Endometrium (tissue), 2 donors: ENCODE measurements around the gene AADACL4.

Source experiments
- FAIRE-seq: peaks from 2 replicates; lab custom pipeline; 2012; peaks lifted over from hg19 to GRCh38; lab: Jason Lieb, UNC
- donor health status: control.
- donor health status: control.

AADACL4 gene

DNA sequence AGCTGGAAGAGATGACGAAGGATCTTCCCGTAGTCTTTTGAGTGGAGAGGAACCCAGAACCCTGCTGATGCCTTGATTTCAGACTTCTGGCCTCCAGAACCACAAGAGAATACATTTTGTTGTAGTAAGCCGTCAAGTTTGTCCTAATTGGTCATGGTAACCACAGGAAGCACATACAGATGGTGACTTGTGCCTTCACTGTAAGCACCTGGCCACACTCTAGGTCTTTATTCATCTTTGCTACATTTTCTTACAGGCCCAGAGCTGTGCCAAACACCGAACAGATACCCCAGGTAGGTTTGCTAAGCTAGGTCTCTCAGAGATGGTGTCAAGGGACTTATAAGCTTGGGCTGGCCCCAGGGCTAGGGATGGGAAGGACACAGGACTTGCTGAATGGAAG is 30.7 kb upstream of the AADACL4 start:
- FAIRE-seq = no peak

DNA sequence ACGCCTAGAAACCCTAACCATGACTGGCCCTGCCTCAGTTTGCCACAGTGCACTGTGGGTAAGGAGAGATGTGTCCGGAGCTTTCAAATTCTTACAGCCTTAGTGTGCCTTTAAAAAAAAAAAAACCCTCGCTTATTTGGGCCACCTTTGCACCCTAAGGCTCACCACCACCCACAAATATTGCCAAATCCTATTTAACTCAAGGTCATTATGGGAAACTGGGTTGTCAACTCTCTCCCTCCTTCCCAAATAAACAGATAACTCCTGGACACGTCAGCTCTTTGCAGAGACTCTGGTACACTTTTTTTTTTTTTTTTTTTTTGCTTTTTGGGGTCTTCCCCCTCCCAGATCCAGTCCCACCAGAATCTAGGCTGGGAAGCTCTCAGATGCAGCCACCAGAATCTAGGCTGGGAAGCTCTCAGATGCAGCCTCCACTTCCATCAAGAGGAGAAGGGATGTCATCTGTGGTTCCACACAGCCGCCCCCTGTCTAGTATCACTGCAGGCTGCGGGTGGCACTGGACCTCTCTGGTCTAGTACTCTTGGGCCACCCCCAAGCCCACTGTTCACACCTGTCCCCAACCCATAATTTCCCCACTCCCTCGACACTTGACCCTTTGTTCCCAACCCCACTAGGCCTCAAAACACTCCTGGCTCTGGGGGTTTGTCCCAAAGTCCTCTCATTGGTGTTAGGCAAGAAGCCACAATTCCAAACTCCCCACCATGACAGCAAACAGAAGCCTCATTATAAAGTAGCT is 29.3 kb upstream of the AADACL4 start:
- FAIRE-seq = no peak

DNA sequence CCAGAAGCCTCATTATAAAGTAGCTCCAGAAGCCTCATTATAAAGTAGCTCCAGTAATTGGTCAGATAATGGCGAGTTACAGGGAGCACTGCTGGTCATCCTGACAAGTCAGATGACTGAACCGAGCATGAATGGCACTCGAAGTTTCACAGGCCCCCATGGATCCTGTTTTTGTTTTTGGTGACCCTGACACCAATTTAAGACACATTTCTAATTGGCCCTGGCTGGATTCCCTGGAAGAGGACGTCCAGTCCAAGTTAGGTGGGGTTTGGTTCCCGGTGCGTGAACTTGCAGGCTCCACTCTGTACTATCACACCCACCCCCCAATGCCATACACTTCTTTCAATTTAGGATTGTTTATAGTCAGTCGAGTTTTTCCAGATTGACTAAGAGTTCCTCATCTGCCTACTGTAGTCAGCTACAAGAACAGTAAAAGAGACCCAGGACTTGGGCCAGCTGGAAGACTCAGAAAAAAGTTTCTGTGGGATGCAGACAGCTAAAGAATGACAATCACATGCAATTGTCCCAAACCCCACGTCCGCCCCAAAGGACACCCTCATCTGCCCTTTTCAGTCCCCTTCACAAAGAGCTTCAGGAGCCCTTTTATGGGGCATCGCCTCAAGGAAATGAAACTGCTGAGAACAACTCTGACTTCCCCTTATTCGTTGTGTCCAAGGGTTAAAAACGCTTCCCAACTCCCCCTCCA is 28.6 kb upstream of the AADACL4 start:
- no peak for FAIRE-seq

DNA sequence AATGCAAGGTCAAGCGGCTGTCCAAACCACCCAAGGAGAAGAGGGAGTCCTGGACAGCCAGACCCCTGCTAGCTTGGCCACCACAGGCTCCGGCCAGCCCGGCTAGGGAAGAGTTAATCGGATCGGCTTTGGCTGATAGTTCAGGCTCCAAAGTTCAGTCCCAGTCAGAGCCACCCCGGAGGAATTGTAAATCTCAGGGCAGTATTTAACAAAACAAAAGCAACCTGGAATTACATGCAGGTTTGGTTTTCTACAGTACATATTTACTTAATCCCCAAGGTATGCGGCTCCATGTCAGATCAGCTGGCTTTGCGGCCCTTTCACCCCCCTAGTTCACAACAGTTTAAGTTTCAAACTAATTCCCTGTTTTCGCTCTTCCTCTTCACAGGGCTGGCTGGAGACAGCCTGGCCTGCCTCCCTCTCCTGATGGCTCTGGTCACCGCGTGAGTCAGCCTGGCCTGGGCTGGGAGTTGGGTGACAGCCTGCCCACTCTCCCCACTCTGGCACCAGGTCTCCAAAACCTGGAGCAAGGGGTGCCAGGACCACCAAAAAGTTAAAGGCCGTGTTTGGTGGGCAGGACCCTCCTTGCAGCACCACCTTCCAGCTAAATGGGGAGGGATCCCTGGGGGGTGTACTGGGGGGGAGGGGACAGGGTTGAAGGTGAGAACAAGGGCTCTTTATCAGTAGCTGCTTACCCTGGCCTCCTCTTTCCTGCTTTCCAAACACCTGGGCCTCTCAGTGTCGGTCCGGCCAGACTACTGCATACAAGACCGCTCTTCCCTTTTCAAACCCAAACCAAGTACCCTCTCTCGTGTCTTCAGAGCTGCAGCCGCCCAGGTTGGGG is 27.8 kb upstream of the AADACL4 start:
- FAIRE-seq = no peak

DNA sequence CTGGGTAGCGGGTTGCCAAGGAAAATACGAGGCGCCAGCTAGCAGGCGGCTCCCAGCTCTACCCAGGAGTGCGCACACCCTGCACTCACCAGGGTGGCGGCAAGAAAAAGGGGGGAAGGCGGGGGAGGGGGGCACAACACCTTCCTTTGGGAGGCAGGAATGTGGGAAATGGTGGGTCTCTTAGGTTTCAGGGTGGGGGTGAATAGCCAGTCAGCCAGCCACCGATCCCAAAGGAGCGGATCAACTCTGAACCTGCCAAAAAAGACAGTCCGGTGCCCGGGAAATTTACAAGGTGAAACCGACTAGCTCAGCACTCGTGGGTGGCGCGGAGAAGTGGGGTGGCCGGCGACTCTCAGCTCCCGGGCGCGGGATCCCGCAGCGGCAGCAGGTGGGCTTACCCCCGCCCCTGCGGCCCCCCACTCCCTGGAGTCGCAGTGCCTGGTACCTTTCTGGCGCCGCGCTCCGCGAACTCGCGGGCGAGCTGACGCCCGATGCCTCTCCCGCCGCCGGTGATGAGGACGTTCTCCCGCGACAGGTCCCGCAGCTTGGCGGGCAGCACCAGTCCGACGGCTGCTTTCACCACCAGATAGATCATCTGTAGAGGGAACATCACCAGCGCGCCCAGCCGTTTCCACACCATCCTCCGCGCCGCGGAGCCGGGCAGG is 27.0 kb upstream of the AADACL4 start:
- no peak for FAIRE-seq

DNA sequence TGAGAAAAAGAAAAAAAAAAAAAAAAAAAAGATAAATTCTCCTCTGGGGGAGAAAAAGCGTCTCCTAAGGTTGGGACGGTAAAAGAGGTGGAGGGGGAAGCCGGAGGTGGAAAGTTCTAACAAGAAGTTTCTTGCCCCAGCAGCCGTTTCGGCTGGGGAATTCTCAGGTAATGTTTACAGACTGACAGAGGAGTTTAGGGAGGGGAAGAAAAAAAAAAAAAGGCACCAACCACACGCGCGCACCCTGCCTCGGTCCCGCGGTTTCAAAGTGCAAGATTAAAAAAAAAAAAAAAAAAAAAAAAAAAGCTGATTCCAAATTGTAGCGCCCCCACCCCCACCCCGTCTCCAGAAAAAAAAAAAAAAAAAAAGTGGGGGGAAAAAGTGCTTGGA is 26.4 kb upstream of the AADACL4 start:
- FAIRE-seq = no peak

DNA sequence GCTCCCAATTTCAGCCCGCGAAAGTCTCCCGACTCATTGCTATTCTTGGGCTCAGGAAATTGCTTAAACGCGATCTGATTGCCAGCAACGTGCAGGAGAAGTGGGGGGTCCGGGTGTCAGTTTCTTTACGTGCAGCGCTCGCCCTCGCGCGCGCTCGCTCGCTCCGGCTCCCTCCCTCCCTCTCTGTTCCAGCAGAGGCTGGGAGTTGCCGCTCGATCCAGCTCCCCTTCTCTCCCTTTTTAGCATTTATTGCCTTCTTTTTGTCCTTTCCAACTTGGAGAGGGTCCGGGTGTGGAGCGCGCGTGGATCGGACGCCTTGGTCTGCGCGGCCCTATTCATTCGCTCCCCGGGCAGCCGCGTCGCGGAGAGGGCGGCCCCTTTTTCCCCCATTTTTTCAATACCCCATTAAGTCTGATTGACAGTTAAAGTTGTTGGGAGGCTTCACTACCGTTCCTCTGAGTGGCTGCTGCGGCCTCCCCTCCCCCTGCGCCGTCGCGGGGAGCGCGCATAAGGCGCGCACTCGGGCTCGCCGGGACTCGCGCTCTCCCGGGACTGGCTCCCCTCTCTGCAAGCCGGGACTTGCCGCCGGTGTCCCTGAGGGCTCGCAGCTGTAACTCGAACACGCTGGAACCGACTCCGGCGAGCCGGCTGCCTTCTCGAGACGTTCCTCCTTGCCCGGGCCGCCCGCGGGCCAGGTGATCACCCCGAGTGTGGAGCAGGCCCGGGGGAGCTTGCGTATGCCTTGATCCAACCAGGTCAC is 25.8 kb upstream of the AADACL4 start, which contains the start of gene DHRS3:
TSS of gene DHRS3 (minus strand) at position 310 of the 760 bp plus-strand sequence. CDS start 862 bp downstream, outside the sequence.
- no peak for FAIRE-seq

DNA sequence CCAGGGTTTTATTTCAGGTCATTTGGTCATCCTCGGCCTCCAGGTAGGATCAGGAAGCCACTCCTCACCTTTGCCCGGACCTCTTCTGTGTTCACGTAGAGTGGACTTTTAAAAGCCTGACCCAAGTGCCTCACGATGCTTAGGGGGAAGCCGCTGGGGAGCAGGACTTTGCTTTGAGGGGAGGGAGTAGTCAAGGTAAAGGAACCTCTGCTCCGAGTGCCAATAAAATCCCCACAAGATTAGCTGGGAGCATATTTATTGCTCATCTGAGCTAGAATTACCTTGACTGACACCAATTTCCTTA is 25.3 kb upstream of the AADACL4 start:
- FAIRE-seq = no peak

DNA sequence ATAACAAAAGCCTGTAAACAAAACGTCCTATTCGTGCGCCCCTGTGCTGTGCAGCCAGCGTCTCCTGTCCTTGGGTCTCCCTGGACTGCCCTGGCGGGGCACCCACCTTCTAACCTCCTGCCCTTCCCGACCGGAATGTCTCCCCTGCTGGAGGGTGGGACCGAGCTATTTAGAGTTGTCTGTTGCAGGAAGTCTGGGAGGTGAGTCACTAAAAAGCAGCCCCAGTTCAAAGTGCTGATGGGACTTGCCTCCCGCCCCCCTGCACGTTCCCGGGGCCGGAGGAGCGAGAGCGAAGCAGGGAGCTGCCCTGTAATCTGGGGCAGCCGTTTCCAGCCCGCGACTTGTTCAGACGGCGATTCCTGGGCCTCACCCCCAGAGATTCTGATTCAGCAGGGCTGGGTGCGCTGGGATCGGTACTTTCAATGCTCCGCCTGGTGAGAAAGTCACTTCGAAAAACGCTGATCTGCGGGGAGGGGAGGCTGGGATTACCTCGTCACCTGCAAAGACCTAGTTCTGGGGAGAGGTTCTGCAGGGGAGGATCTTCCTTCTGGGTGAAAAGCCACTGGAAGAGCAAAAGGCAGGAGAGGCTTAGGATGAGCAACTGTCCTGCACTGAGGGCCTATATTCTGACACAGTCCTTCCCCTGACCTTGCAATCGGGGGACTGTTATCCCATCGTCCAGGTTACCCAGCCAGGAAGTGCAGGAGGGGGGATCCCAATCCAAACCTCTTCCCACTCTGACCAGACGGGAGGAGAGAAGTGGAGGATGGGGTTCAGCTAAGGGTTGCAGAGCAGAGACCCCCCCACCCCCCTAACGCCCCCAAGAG is 24.7 kb upstream of the AADACL4 start:
- FAIRE-seq = no peak

DNA sequence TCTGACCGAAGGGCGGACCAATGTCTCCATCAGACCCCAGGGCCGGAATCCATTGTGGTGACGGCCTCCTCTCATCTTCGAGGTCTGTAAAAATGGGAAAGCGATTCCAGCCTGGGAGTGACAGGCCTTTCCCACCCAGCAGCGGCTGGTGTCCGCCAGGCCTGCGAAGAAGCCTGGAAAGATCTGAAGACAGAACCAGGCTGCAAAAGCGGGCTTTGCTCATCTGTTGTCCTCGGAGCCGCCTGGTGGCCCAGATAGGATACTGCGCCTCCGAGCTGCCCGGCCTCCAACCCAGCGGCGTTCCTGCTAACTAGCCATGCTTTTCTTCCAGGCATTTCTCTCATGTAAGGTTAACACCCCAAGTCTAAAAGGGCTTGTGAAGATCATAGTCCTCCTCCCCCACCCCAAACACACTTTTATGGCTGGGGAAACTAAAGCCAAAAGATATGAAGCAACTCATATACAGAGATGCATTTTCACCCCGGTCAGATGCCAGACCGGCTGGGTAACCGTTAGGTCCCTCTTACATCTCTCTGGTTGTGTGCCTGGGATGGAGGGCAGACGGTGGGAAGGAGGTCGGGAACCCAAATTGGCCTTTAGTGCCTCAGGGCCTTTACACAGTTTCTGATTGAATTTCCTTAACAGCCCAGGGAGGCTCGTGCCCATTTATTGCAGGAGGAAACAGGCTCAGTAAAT is 23.9 kb upstream of the AADACL4 start:
- FAIRE-seq = no peak

DNA sequence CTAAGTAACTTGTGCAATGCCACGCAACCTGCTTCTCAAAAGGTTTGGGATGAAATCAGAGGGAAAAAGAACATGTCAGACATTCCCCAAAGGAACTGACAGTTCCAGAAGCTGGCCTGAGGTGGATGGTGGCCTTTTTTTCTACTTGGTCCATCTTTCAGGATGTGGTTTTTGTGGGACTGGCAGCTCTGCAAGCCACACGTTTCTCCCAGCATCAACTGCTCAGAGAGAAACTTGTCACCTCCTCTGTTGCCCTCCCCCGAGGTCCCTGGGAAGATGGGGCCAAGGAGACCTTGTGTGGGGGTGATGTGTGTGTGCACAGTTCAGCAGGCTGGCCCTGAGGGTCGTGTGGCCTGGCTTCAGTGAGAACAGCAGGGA is 23.4 kb upstream of the AADACL4 start:
- no peak for FAIRE-seq

DNA sequence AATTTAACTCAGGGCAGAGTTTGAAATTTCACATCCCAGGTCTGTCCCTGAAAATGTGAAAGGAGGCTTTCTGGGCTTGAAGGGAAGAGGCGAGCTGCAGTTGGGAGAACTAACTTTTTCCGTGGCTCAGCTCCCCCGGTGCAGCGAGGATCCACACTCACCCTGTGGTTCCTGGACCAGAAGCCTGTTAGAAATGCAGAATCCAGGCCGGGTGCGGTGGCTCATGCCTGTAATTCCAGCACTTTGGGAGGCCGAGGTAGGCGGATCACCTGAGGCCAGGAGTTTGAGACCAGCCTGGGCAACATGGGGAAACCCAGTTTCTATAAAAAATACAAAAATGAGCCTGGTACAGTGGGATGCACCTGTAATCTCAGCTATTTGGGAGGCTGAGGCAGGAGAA is 23.0 kb upstream of the AADACL4 start:
- FAIRE-seq = no peak

DNA sequence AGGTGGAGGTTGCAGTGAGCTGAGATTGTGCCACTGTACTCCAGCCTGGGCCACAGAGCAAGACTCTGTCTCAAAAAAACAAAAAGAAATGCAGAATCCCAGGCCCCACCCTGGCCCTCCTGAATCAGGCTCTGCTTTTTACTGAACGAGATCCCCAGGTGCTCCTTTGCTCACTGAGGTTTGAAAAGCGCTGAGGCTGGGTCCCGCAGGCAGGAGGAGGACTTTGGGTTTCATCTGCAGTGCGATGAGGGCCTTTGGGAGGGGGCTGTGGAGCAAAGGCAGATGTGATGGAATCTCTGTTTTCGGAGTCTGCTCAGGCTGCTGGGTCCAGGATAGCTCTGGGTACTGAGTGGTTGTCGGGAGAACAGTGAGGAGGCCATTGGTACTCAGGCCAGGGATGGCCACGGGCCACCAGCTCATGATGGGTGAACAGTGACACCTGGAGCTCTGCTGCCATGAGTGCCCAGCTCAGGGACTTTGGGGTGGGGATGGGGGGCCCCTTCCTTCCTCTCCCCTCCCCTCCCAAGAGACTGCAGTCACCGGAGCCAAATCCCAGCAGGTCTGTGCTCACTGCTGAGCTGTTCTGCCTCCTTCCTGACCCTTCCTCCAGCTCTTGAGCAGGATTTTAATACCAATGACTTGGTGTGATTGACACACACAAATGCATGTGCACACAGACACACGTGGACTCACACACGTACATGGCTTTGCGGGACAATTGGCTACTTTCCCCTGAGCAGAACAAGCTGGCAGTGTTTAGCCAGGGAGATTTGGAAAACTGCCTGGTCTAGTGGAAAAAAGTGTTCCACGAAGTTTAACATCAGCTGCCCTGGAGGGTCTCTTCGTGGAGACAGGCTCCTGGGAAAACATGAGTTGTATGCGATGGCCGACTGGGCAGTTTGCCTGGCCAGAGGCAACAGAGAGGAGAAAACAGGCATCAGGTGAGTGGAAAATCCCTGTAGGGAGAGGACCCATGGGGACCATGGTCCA is 22.2 kb upstream of the AADACL4 start:
- no peak for FAIRE-seq

DNA sequence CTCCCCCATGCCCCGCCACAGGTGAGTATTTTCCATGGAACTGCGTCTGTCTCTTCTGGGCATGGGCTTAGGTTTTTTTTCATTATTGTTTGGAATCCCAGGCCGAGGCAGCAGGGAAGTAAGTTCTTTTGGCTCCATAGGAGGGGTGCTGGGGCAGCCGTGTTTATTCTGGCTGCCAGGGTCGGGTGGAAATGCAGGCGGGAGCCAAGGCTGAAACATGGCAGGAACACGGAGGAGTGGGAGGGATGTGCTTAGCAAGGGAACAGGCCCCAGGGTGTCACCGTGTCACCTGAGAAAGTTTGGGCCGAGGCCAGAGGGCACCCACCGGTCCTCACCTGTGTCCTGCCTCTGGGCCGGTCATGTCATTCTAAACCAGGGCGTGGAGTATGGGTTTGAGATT is 21.4 kb upstream of the AADACL4 start:
- FAIRE-seq = no peak

DNA sequence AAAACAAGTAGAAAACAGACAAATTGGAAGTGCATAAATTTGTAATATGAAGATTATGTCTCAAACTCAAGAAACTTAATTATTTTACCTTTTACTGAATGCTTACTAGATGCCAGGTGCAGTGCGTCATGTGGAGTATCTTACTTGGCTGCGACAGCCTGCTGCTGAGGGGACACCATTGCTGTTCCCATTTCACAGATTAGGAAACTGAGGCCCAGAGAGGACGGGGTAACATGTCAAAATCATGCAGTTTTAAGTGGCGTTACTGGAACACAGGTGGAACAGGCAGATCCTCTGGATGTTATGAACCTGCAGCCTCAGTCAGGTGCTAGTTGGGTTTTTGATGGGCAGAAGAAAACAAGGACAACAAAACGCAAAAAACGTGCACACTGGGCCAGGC is 18.6 kb upstream of the AADACL4 start:
- FAIRE-seq = no peak

DNA sequence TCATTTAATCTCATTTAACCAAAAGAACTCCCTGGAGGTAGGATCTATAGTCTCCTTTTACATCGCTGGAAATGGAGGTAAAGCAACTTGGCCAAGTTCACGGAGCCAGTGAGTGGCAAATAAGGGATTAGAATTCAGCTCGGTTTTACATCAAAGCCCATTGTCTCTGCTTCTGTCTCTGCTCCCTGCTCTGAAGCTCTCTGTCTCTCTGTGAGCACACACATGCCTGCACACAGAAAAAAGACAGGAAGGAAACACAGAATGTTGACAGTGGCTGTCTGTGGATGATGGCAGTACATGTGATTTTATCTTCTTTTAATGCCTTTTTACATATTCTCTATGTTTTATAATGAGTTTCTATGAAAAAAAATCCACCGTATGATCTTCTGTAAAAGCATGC is 17.0 kb upstream of the AADACL4 start:
- FAIRE-seq = no peak

DNA sequence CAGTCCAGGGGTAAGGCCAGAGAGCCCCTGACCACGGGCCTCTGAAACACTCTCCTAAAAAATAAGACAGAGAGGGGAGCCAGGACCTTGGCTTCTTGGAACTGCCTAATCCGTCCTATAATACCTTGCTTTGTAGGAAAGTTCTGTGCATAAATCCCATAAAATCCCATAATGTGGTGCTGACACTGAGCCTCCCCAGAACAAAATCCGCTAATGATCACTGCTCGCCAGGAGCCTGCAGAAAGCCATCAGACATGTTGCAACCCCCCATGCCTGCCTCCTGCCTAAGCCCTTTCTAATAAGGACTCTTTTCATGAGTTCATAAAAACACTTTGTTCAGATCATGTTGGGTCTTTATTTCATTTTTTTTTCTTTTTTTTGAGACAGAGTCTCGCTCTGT is 16.6 kb upstream of the AADACL4 start:
- no peak for FAIRE-seq

DNA sequence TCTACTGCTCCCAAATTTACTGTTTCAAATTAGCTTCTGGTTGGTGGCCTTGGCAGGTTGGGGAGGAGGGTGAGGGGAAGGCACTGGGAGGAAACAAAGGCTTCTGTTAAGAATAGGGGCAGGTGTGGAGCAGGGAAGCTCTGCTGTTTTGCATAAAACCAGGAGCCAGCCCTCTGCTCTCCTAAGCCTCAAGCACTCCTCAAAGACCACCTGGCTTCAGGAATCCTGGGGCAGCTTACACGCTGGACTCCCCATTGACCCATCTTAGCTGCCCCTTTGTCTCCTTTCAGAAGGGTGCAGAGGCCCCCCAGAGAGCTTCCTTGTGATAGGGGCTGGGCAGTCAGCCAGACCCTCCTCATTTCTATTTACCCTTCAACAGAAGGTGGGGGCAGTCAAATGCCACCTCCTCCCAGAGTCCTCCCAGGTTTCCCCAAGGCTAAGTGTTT is 14.4 kb upstream of the AADACL4 start:
- FAIRE-seq = no peak
